Measurements from ENCODE around the gene FXR2. TPM values are rescaled to one million over a fixed set of nuclear protein-coding genes. Genes with fewer than 3 reads are reported as not detected.
"Not testable (repeated sequence)": the region's sequence is repeated elsewhere in the genome, so short reads cannot be mapped to it uniquely, and the experiment has no call there.

Gene FXR2
- polyA plus RNA-seq, 1 donor (not counting 4 experiments of a cell fraction or from before 2014, with no cell fraction given) = 30.6 TPM

GRCh38 chr17:7626307-7626706, 11.6 kb upstream of the FXR2 start:
- H3K9me3 ChIP-seq (ENCODE audit: control insufficient read depth, low read depth, low read length) = no peaks in the 10 kb centered on the region
- peaks cover 2% of the 10 kb centered on the region for H3K79me2 ChIP-seq (ENCODE audit: control insufficient read depth, insufficient read depth, low read length)
- FAIRE-seq (no peak), DNase-seq (ENCODE audit: low read depth, low spot score) (no peak)
- no peaks in the 10 kb centered on the region for H3K27me3 ChIP-seq (ENCODE audit: control insufficient read depth, extremely low read depth, insufficient read depth, low read length)
- no peak for TF ChIP-seq EZH2 (IDR thresholded peaks at IDR 0.05; ENCODE audit: low read length)
- TF ChIP-seq, protein P1, sequence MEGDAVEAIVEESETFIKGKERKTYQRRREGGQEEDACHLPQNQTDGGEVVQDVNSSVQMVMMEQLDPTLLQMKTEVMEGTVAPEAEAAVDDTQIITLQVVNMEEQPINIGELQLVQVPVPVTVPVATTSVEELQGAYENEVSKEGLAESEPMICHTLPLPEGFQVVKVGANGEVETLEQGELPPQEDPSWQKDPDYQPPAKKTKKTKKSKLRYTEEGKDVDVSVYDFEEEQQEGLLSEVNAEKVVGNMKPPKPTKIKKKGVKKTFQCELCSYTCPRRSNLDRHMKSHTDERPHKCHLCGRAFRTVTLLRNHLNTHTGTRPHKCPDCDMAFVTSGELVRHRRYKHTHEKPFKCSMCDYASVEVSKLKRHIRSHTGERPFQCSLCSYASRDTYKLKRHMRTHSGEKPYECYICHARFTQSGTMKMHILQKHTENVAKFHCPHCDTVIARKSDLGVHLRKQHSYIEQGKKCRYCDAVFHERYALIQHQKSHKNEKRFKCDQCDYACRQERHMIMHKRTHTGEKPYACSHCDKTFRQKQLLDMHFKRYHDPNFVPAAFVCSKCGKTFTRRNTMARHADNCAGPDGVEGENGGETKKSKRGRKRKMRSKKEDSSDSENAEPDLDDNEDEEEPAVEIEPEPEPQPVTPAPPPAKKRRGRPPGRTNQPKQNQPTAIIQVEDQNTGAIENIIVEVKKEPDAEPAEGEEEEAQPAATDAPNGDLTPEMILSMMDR (optimal IDR thresholded peaks at IDR 0.05 in 1 of 3, IDR thresholded peaks at IDR 0.05 in 1 of 3, conservative IDR thresholded peaks at IDR 0.05 in 1 of 3; ENCODE audit: extremely low read depth in 1 of 3, insufficient read depth in 2 of 3, low read length in 3 of 3) = no peak
- no peaks in the 10 kb centered on the region for H4K20me1 ChIP-seq (ENCODE audit: control insufficient read depth, extremely low read depth, insufficient read depth, low read length)
- H3K4me3 ChIP-seq (ENCODE audit: control insufficient read depth in 2 of 3, extremely low read depth in 1 of 3, insufficient read depth in 2 of 3, low read depth in 1 of 3, low read length in 3 of 3) = no peak overlapping the region
- H3K9ac ChIP-seq (ENCODE audit: control insufficient read depth, extremely low read depth, insufficient read depth, low read length) = no peak overlapping the region
- H3K27ac ChIP-seq (ENCODE audit: control insufficient read depth, insufficient read depth, low read length) = no peak overlapping the region
- dilution Hi-C loops (cut with MboI; ENCODE audit: extremely low pct_ligation_motif_present, low sequenced_read_pairs) = no loop called here
- H3K4me2 ChIP-seq (ENCODE audit: control insufficient read depth, extremely low read depth, insufficient read depth, low read depth, low read length) = peak overlapping the region; percentile 97
- no peaks in the 10 kb centered on the region for H3K9me1 ChIP-seq (ENCODE audit: control insufficient read depth, extremely low read depth, insufficient read depth, low read length)
- H2AFZ ChIP-seq (ENCODE audit: control insufficient read depth, low read length) = no peak overlapping the region
- H3K36me3 ChIP-seq (ENCODE audit: control insufficient read depth in 2 of 2, extremely low read depth in 1 of 2, insufficient read depth in 2 of 2, low read length in 2 of 2) = no peaks in the 10 kb centered on the region
- H3K4me1 ChIP-seq (ENCODE audit: control insufficient read depth, extremely low read depth, insufficient read depth, low read length) = peaks cover 3% of the 10 kb centered on the region

DNA sequence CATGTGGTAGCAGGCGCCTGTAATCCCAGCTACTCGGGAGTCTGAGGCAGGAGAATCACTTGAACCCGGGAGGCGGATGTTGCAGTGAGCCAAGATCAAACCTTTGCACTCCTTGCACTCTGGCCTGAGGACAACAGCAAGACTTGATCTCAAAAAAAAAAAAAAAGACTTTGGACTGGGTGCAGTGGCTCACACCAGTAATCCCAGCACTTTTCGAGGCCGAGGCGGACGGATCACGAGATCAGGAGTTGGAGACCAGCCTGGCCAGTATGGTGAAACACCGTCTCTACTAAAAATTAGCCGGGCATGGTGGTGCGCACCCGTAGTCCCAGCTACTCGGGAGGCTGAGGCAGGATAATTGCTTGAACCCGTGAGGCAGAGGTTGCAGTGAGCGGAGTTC, 11.1 kb upstream of the FXR2 start:
- H3K9me3 ChIP-seq (ENCODE audit: control insufficient read depth, low read depth, low read length); H3K4me1 ChIP-seq (ENCODE audit: control insufficient read depth, extremely low read depth, insufficient read depth, low read length); H3K9ac ChIP-seq (ENCODE audit: control insufficient read depth, extremely low read depth, insufficient read depth, low read length); H3K27ac ChIP-seq (ENCODE audit: control insufficient read depth, insufficient read depth, low read length); H3K36me3 ChIP-seq (ENCODE audit: control insufficient read depth in 2 of 2, extremely low read depth in 1 of 2, insufficient read depth in 2 of 2, low read length in 2 of 2); H2AFZ ChIP-seq (ENCODE audit: control insufficient read depth, low read length); H3K4me3 ChIP-seq (ENCODE audit: control insufficient read depth in 2 of 3, extremely low read depth in 1 of 3, insufficient read depth in 2 of 3, low read depth in 1 of 3, low read length in 3 of 3); dilution Hi-C loops (cut with MboI; ENCODE audit: extremely low pct_ligation_motif_present, low sequenced_read_pairs); H3K4me2 ChIP-seq (ENCODE audit: control insufficient read depth, extremely low read depth, insufficient read depth, low read depth, low read length); FAIRE-seq; H4K20me1 ChIP-seq (ENCODE audit: control insufficient read depth, extremely low read depth, insufficient read depth, low read length); H3K9me1 ChIP-seq (ENCODE audit: control insufficient read depth, extremely low read depth, insufficient read depth, low read length); H3K79me2 ChIP-seq (ENCODE audit: control insufficient read depth, insufficient read depth, low read length); H3K27me3 ChIP-seq (ENCODE audit: control insufficient read depth, extremely low read depth, insufficient read depth, low read length); DNase-seq (ENCODE audit: low read depth, low spot score): not testable (repeated sequence)

GRCh38 chr17:7623661-7624060, 9.0 kb upstream of the FXR2 start:
- dilution Hi-C loops (cut with MboI; ENCODE audit: extremely low pct_ligation_motif_present, low sequenced_read_pairs) = no loop called here
- TF ChIP-seq, protein P1 (optimal IDR thresholded peaks at IDR 0.05 in 1 of 3, IDR thresholded peaks at IDR 0.05 in 1 of 3, conservative IDR thresholded peaks at IDR 0.05 in 1 of 3; ENCODE audit: extremely low read depth in 1 of 3, insufficient read depth in 2 of 3, low read length in 3 of 3) = no peak
- TF ChIP-seq EZH2 (IDR thresholded peaks at IDR 0.05; ENCODE audit: low read length) = no peak
- no peak for FAIRE-seq

More at GRCh38 chr17:7623661-7624060, 9.0 kb upstream of the FXR2 start:
- no peaks in the 10 kb centered on the region for H3K9me3 ChIP-seq (ENCODE audit: control insufficient read depth, low read depth, low read length)
- no peak overlapping the region for H3K4me3 ChIP-seq (ENCODE audit: control insufficient read depth in 2 of 3, extremely low read depth in 1 of 3, insufficient read depth in 2 of 3, low read depth in 1 of 3, low read length in 3 of 3)
- no peaks in the 10 kb centered on the region for H4K20me1 ChIP-seq (ENCODE audit: control insufficient read depth, extremely low read depth, insufficient read depth, low read length)
- H3K4me1 ChIP-seq (ENCODE audit: control insufficient read depth, extremely low read depth, insufficient read depth, low read length) = peaks cover 3% of the 10 kb centered on the region
- no peak overlapping the region for H2AFZ ChIP-seq (ENCODE audit: control insufficient read depth, low read length)
- H3K79me2 ChIP-seq (ENCODE audit: control insufficient read depth, insufficient read depth, low read length) = peaks cover 2% of the 10 kb centered on the region
- no peaks in the 10 kb centered on the region for H3K36me3 ChIP-seq (ENCODE audit: control insufficient read depth in 2 of 2, extremely low read depth in 1 of 2, insufficient read depth in 2 of 2, low read length in 2 of 2)
- H3K9ac ChIP-seq (ENCODE audit: control insufficient read depth, extremely low read depth, insufficient read depth, low read length) = no peak overlapping the region
- H3K27ac ChIP-seq (ENCODE audit: control insufficient read depth, insufficient read depth, low read length) = no peak overlapping the region
- H3K9me1 ChIP-seq (ENCODE audit: control insufficient read depth, extremely low read depth, insufficient read depth, low read length) = no peaks in the 10 kb centered on the region
- H3K27me3 ChIP-seq (ENCODE audit: control insufficient read depth, extremely low read depth, insufficient read depth, low read length) = no peaks in the 10 kb centered on the region
- H3K4me2 ChIP-seq (ENCODE audit: control insufficient read depth, extremely low read depth, insufficient read depth, low read depth, low read length) = no peak overlapping the region
- DNase-seq (ENCODE audit: low read depth, low spot score) = no peak
